ENCODE measurements around the gene NAA35.
"Not testable (repeated sequence)": the region's sequence is repeated elsewhere in the genome, so short reads cannot be mapped to it uniquely, and the experiment has no call there.

The NAA35 gene

DNA sequence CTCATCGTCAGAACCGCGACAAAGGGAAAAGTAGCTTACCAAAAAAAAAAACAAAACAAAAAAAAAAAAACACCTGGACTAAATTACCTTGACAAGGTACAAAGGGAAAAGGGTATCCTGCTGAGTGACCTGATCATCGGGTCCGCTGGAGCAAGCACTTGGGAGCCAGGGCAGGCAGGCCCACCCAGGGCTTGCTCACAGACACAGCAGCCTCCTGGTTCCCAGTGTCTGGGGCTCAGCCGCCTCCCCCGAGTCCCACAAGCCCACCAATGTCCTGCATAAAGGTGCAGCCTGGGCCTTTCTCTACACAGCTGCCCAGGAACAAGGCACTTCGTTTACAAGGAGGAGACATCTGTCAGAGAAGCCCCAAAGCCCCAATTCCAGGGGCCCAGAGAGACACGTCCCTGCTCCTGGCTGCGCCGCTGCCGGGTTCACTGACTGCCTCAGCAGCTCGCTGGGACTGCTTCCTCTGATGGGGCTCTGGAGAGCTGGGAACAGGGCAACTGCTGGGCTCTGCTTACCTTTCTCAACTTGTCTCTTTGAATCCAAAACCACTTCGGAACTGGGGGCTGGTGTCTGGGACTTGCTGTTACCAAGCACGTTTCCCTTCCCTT lies 95.0 kb downstream of the NAA35 start:
- DNase-seq, result no peak

DNA sequence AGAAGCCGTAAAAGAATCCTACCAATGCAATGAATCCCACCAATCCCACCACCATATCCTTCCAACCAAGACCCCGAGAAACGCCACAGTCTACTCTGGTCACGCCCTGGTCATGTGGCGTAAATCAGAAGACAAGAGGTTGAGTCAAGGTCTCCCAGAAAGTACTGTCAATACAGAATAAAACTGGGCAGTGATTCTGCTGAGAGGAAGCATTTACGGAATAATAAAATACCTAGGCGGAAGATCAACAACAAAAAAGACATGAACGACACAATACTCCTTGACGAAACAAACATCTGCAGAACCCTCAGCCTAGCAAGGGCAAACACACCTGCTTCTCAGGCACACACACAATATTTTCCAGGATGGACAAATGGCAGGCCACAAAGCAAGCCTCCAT lies 95.6 kb downstream of the NAA35 start:
- DNase-seq, result peak; percentile 86

DNA sequence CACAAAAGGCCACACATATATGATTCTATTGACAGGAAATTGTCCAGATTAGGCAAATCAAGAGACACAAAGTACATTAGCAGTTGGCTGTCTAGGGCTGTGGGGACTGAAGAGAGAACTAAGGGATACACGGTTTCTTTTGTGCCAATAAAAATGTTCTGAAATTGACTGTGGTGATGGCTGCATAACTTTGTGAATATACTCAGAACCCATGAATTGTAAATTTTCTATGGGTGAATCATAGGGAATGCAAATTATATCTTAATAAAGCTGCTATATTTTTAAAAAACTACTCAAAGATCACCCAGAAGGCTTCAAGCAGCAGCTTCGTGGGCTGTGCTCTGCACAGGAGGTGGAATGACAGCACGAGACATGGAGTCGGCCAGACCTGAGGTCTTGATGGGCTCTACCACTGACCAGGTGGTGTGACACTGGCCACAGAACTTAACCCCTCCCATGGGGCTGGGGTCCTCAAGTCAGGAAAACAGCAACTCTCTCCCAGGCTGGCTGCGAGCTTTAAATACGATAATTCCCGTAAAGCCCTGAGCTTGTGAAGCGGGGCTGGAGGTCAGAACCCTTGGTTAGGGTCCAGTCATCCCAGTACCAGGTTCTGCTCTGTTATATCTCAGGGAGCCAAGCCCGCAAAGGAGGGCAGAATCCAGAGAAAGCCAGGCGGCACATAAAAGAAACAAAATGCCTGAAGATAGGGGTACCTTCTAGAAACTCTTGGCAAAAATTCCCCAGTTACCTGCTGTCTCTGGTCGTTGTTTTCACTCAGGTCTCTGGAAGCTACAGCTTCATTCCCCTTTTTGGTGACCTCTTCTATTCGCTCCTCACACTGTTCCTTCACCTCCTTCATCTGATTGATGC lies 99.3 kb downstream of the NAA35 start:
- DNase-seq, result no peak

DNA sequence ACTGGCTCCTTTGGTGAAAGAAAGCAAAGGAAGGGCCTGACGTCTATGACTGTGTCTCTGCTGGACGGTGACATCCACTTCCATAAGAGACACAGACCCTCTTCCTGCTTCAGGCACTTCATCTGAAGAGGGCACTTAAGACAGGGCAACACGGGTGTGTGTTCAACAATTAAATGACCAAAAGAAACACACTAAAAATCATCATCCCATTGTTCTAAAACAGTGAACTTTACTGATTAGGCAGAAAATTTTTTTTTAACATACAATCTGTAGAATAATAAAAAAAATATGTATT lies 99.9 kb downstream of the NAA35 start:
- DNase-seq, result no peak

DNA sequence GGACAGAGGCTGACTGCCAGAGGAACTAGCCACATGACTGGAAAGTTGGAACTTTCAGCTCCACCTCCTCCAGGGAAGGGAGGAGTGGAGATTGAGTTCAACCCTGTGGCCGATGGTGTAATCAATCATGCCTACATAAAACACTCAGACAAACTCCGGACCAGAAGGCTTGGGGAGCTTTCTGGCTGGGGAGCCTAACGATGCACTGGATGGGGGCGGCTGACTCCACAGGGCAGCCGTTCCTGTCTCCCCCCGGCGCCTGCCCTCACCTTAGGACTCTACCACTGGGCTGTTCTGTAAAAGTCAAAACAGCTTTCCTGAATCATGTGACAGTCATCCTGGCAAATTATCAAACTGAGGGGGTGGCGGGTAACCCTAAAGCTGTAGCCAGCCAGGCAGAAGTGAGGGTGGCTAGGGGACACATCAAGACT lies 100.4 kb downstream of the NAA35 start:
- no peak for DNase-seq

DNA sequence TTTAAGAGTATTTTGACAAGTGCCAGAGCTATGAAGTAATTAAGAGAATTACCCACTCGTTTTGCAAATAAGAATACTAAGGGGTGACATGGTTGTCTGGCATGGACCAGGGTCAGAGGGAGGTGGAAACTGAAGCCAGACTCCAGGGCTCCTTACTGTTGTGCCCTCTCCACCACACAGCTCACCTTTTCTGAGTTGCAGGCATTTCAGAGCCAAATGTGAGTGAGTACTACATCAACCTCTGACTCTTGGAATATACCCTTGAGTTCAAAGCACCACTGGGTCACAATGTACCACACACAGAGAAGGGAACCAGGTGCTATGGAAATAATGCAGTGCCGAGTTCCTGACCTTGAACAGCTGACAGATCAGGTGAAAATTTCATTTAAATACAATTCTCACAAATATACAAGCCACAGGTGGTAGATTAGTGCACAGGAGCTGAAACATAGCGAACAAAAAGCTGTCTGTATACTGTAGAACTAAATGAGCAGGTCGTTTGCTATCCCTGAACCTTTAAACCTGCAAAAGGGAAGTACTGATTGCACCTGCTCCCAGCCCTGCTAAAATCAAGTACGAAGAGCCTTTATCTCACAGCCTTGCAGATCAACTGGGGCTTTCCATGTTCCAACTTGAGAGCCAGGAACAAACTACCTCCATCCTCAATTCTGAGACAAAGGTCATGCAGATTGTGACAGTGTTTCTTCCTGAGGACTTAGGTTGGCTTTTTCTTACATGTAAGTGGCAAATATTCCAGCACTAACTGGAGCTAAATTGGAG lies 101.4 kb downstream of the NAA35 start:
- no peak for DNase-seq

DNA sequence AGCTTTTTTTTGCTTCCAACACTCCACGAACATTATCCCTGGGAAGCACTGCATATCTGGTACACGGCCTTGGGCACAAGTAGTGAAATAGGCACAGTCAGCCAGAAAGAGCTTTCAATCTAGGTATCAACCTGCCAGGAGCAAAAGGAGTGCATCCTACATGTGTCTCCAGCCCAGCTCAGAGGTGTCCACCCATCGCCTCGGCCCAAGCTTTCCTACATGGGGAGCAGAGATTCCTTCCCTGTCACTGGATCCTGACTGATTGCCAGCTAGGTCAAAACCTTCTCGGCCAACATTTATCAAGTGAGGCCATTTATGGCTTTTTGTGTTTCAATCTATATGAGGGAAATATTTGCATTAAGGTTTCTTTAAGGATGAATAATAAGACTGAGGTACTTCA lies 102.6 kb downstream of the NAA35 start:
- no peak for DNase-seq

DNA sequence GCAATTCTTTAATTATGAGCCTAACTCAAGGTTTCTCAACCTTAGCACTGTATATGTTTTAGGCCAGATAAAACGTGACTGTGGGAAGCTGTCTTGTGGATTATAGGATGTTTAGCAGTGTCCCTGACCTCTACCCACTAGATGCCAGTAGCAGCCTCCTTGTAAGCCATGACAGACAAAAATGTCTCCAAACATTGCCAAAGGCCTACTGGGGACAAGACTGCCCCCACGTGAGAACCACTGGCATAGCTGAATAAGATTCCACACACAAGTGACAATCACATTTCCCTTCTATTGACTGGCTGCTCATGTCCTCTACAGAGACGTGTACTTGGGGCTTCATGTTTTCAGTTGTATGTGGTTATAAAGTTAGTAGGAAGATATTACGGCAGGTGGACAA lies 103.1 kb downstream of the NAA35 start:
- DNase-seq, result no peak

DNA sequence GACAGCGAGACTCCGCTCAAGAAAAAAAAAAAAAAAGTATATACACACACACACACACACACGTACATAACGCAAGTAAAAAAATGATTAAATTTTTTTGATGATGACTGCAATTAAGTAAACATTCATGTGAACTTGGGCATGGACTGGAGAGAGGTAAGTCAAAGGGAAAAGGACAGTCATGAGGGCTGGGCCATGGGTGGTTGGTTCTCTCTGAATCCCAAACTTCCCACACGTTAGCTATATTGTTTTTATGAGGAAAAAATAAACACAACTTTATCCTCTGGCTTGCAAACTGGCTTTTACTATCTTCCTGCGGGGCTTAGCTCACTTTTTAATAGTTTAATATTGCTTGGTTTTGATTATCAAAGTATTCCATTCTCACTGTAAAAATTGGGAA lies 104.7 kb downstream of the NAA35 start:
- DNase-seq, result no peak

DNA sequence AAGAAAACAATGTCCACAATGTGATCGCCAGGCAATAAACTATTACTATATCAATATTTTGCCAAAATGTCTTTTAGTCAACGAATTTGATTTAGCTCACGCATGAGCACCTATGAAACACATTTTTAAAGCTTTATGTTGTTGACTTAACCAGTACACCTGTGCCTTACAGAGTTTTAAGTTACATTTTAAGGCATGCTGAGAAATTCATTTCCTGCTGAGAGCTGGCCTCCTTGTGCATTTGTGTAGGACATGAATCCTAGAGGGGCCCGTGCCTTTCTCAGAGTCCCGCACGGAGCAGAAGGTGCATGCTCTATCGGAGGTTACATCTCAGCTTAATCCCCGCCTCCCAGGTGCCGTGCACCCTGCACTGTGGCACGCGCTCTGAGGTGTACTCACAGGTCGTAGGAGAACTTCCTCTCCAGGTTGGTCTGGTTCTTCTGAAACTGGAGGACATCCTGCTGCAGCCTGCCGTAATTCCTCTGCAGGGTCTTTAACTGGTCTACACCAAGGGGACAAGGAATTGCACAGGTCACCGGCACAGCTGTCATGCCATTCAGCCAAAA lies 105.2 kb downstream of the NAA35 start:
- no peak for DNase-seq

DNA sequence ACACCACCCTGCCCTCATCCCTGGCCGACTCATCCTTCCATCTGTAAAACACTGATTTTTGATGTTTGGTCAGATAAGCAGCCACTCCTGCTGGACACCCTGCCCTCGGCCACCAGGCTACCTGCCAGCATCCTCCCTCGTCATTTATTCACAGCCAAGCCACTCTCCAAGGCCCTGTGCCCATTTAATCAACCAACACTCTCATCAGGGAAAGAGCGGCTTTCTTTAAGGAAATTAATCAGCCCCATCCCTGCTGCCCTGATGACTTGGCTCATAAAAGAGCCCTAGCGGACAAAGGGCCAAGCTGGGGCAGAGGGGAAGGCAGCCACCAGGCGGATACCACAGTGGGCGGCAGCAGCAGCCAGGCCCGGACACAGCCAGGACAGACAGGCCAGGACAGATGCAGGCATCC lies 106.0 kb downstream of the NAA35 start:
- DNase-seq, result no peak

DNA sequence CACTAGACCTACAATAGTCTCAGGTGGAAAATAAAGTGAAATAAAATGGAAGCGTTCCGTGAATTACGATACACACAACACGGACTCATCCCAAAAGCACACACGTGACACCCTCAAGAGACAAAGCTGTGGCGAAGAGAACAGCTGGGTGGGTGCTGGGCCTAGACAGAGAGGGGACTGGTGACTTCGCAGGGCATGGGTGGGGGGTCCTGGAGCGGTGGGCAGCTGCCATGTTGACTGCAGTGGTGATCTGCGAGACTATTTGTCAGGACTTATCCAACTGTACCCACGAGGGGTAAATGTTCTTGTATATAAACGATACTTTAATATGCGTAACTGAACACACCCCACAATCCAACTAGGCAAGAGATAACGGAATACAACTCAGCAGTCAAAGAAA lies 106.4 kb downstream of the NAA35 start:
- no peak for DNase-seq

DNA sequence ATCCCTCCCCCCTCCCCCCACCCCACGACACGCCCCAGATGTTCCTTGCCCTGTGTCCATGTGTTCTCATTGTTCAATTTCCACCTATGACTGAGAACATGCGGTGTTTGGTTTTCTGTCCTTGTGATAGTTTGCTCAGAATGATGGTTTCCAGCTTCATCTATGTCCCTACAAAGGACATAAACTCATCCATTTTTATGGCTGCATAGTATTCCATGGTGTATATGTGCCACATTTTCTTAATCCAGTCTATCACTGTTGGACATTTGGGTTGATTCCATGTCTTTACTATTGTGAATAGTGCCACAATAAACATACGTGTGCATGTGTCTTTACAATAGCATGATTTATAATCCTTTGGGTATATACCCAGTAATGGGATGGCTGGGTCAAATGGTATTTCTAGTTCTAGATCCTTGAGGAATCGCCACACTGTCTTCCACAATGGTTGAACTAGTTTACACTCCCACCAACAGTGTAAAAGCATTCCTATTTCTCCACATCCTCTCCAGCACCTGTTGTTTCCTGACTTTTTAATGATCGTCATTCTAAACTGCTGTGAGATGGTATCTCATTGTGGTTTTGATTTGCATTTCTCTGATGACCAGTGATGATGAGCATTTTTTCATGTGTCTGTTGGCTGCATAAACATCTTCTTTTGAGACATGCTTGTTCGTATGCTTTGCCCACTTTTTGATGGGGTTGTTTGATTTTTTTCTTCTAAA lies 107.2 kb downstream of the NAA35 start:
- not testable (repeated sequence) for DNase-seq

DNA sequence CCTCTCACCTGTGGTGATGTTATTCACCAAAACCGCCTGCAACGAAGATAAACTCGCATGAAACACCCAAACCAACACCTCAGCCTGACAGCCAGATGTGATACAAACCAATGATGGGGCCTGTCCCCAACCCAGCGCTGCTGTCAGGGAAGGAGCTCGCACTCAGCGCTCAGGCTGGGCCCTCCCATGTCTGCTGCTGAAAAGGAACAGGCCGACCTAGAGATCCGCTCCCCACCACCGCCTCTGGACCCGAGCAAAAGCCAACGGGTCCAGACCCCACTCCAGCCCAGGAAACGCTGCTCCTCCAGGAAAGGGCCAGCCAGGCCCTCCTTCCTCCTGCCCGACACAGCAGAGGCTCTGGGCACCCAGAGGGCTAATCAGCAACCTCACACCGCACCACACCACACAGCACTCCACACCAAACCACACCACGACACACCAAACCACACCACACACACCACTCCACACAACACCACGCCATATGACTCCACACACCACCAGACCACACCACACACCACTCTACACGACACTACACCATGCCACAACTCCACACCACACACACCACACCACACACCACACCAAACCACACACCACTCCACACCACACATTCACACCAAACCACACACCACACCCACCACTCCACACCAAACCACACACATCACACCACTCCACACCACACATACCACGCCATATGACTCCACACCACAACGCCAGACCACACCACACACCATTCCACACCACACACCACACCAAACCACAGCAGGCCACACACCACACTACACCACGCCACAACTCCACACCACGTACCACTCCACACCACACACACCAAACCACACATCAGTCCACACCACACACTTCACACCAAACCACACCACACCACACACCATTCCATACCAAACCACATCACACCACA lies 111.9 kb downstream of the NAA35 start:
- no peak for DNase-seq

DNA sequence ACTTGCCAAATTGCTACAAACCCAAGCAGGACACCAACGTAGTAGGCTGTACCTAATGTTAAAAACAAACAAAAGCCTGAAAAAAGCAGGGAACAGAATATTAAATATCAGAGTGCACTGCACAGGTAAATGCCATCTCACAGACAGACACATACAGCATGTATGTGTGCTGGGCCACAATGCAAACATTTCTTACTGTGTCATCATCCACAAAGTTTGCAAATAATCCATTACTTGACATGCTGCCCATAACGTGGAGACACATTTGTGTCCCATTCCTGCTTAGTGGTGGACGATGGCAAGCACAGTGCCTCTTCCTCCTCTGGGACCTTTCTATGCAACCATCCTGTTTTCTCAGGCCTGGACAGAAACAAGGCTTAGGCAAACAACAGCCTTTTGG lies 113.7 kb downstream of the NAA35 start:
- no peak for DNase-seq

DNA sequence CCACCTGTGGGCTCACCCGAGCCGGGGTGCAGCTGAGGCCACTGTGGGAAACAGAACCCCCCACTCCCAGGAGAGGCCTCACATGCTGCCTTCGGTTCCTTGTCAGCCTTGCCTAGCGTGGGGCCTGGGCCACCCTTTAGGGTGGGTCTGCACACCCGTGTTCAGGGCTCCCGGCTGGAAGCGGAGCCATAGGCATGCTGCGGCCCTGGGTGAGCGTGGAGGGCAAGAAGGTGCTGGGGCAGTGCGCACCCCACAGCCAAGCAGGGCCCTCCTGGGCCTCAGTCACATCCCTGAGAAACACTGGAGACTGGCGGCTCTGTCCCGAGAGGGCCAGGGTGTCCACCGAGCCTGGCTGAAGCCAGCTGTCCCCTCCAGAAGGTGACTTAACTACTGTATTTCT lies 116.5 kb downstream of the NAA35 start:
- no peak for DNase-seq

DNA sequence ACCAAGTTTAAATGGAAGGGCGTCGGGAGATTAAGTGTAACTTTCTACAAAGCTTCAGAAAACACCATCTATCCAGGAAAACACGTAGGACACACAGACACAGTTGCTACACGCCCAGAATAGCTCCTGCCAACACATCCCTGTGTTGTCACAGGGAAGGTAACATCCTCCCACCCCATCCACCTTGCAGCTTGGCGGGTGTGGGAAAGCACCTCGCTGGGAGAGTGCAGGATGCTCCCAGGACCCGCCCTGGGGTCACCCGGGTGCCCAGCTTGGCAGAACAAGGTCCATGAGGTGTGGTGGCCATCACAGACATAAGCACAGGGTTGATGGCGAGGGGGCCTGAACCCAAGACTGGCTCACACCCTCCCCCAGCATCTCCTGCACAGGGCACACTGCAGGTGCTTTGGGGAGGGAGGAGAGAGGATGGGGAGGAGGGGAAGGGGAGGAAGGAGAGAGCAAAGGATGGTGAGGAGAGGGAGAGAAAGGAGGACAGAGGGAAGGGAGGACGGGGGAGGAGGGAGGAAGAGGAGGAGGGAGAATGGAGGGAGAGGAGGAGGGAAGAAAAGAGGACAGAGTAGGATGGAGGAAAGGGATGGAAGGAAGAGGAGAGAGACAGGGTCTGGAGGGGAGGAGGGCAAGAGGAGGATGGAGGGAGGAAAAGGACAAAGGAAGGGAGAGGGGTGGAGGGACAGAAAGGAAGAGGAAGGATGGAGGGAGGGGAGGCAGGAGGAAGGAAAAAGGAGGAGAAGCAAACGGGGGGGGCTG lies 121.2 kb downstream of the NAA35 start:
- DNase-seq, result no peak

DNA sequence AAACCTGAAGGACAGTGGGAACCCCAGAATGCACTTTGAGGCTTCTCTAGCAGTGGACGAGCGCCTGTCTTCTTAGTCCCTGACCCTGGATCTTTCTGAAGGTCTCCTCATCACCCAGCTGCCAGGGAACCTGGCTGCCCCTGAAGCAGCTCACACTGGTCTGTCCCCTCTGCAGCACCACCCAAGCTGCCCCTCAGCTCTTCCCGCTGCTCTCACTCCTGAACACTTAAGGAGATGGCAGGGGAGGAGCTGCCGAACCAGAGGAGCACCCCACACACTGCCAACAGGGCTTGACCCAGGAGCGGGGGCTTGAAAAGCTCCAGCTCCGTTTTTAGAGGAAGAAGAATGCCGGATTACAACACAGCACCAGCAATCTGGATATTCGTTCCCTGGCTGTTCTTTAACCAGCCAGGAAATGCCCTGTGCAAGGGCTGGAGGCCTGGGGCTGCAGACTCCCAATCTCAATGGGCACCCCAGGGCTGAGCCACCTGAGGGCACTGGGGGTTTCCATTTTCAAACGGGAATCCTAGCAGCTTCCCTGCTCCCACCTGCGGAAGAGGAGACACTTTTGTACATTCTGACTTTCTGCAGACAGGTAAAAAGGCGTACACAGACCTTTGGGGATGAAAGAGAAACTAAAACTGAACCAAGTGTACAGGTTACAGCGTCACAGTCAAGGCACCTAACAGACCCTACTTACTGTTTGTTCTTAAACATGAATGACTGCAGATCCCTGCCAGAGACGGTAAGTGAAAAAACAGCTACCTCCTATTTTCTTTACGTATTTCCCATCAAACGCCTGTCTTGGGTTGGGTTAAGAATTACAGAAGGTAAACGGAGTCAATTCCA lies 122.1 kb downstream of the NAA35 start:
- no peak for DNase-seq

DNA sequence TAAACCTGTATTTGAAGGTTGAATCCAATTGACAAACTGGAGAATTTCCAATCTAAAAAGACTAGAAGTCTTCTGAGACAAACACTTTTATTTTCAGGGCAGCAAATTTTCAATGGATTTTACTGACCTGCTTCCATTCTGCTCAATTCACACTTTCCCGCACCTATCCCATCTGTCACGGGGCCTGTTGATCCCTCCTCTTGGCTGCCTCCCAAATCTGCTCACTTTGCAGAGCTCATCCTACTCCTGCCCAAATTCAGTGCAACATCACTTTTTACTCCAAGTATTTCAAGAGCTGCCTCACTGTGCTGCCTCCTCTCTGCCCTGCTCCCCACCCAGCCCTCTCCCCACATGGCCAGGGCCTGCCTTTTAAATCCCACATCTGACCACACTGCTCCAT lies 123.3 kb downstream of the NAA35 start:
- no peak for DNase-seq

DNA sequence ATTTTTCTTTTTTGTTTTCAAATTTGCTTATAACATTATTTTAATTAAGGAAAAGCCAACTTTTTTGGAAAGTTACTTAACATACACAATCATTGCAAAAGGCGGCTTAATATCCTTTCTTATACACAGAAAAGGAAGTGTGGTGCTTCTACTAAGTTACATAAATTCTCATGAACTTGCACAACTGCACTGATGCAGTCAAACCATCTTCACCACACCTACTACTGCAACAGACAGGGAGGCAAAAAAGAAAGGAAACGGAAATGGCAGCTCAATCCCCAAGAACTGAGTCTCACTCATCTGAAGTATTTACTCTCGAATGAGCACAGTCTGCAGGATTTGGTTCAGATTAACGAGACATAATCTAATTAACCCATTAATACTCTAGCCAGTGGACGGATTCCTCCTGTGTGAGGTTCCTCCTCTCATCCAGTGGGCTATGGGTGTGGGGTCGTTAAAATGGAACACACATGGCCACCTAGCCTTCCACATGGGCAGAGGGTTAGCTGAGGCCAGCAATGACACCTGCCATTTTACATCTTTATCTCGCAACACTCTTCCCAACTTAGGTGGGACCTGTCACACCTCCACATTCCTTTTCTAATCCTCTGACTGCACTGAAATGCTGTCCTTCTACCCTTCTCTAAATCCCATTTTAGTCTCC lies 128.4 kb downstream of the NAA35 start:
- DNase-seq, result no peak

Measured in NCI-H2029 treated with DMSO at 0.1 percent for 48 hours (cell line).